Neural crest cell (in vitro differentiated cells): ENCODE measurements around the gene ZNF354C. TPM values are rescaled to one million over a fixed set of nuclear protein-coding genes. Genes with fewer than 3 reads are reported as not detected.

Experiments
- DNase-seq: peaks from one replicate; pipeline ENCODE4 v3.0.0; 2021; ENCODE audit warnings: low read depth, mixed read lengths, low spot score
- H3K27ac Mint-ChIP-seq: one replicate; pipeline ENCODE4 v1.8.0; 2021; ENCODE audit warnings: mild to moderate bottlenecking, mixed read lengths; ENCODE audit not compliant: unreplicated experiment
- H3K27me3 Mint-ChIP-seq: 2 replicates; pipeline ENCODE4 v1.8.0; 2021; ENCODE audit warnings: low read depth, mild to moderate bottlenecking, mixed read lengths
- H3K36me3 Mint-ChIP-seq: 2 replicates; pipeline ENCODE4 v1.8.0; 2021; ENCODE audit warnings: low read depth, mild to moderate bottlenecking, mixed read lengths
- H3K4me1 Mint-ChIP-seq: 2 replicates; pipeline ENCODE4 v1.8.0; 2021; ENCODE audit warnings: mixed read lengths
- H3K4me3 Mint-ChIP-seq: one replicate; pipeline ENCODE4 v1.8.0; 2021; ENCODE audit warnings: mild to moderate bottlenecking, mixed read lengths
- H3K9me3 Mint-ChIP-seq: 2 replicates; pipeline ENCODE4 v1.8.0; 2021; ENCODE audit warnings: mixed read lengths
- CTCF ChIP-seq: fragments of 200-600 bp; sonication (generic); conservative IDR thresholded peaks from 2 replicates; pipeline ENCODE4 v1.5.0; 2021; ENCODE audit warnings: antibody characterized with exemption, mild to moderate bottlenecking
- long read RNA-seq: library from polyadenylated mRNA; unstranded; transcript quantifications from one replicate; pipeline ENCODE4 v2.0.0, GENCODE V29; 2020
- total RNA-seq: library from RNA; stranded (reverse); gene quantifications from 2 replicates; pipeline ENCODE4 v1.2.1, GENCODE V29; 2021

ZNF354C gene
- total RNA-seq = 11.6 and 12.2 TPM in 2 replicates
- long read RNA-seq, full-length matches to known transcripts = 3 of 6 reads
- long read RNA-seq, partial matches to known transcripts = 0 of 6 reads
- long read RNA-seq, other reads (novel, unspliced or antisense) = 3 of 6 reads

GRCh38 chr5:179060116-179061008 lies at the start of gene ZNF354C:
Gene ZNF354C (plus strand): TSS chr5:179060373. CDS start chr5:179062069, 1,696 bp downstream.
- peaks cover 9% of the 10 kb centered on the region for H3K27me3 Mint-ChIP-seq
- peaks cover 5% of the 10 kb centered on the region for H3K4me1 Mint-ChIP-seq
- peaks cover 26% of the 10 kb centered on the region for H3K9me3 Mint-ChIP-seq
- DNase-seq = peak; percentile 65
- no peak within 1 kb of the TSS for H3K27ac Mint-ChIP-seq
- H3K36me3 Mint-ChIP-seq = peaks cover 50% of the 10 kb centered on the region
- no peak for TF ChIP-seq CTCF
- H3K4me3 Mint-ChIP-seq = peak within 1 kb of the TSS; percentile 88

DNA sequence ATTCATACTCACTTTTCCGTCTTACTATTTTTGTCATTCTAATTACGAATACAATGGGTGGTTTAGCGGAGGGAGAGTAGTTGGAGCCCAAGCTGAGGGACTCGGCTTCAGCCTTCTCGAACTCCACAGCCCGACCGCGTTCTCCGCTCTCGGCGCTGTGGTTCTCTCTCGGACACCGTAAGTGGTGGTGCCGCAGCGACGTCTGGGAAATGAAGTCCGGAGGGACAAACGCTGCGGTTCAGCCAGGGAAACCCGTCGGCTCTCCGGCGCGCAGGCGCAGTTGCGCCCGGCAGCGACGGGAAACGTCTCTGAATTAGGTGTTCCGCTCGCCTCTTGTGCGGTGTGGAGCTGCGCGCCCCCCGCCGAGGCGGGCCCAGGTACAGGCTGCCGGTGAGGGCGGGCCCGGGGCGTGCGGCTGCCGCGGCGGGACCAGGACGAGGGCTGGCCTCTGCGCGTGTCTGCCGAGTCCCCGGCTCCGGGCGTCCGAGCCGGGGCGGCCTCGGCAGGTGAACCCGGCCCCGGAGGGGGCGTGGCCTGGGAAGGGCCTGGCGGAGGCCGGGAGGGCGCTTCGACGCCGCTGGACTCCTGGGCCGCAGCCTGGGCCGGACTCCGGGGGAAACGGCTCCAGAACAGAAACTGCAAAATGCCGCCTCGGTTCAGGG lies 36.5 kb upstream of the ZNF354C start, which contains the start of gene ZNF879:
ZNF879 (plus strand) TSS at position 277 of the 662 bp plus-strand sequence. CDS start 1,201 bp downstream, outside the sequence.
- H3K36me3 Mint-ChIP-seq = peaks cover 29% of the 10 kb centered on the region
- H3K27ac Mint-ChIP-seq = peak within 1 kb of the TSS; percentile 93
- peaks cover 8% of the 10 kb centered on the region for H3K4me1 Mint-ChIP-seq
- peak within 1 kb of the TSS; percentile 91 for H3K4me3 Mint-ChIP-seq
- TF ChIP-seq CTCF = no peak
- DNase-seq = peak; percentile 86
- peaks cover 18% of the 10 kb centered on the region for H3K9me3 Mint-ChIP-seq
- peaks cover 7% of the 10 kb centered on the region for H3K27me3 Mint-ChIP-seq

- H3K4me3 Mint-ChIP-seq = no peak overlapping the region
- no peak for DNase-seq
- H3K27me3 Mint-ChIP-seq = no peaks in the 10 kb centered on the region
- peaks cover 80% of the 10 kb centered on the region for H3K36me3 Mint-ChIP-seq
- peaks cover 53% of the 10 kb centered on the region for H3K9me3 Mint-ChIP-seq
- H3K4me1 Mint-ChIP-seq = no peaks in the 10 kb centered on the region
- TF ChIP-seq CTCF = no peak
- no peak overlapping the region for H3K27ac Mint-ChIP-seq
Observed at GRCh38 chr5:179033004-179033580, 27.1 kb upstream of the ZNF354C start.

GRCh38 chr5:179044765-179045164 lies 15.4 kb upstream of the ZNF354C start:
- no peak overlapping the region for H3K27ac Mint-ChIP-seq
- H3K36me3 Mint-ChIP-seq = no peaks in the 10 kb centered on the region

More at GRCh38 chr5:179044765-179045164, 15.4 kb upstream of the ZNF354C start:
- H3K4me1 Mint-ChIP-seq = no peaks in the 10 kb centered on the region
- no peak for TF ChIP-seq CTCF
- peaks cover 14% of the 10 kb centered on the region for H3K9me3 Mint-ChIP-seq
- peaks cover 3% of the 10 kb centered on the region for H3K27me3 Mint-ChIP-seq
- H3K4me3 Mint-ChIP-seq = no peak overlapping the region
- DNase-seq = no peak
